Suprapubic skin (tissue), 3 donors: ENCODE results near the gene USP6NL.

ENCODE experiments used
- CTCF ChIP-seq, 2 donors: fragments of 200-600 bp in 1 of 2; fragments of 450-650 bp in 1 of 2; sonication (generic) in 1 of 2; IDR thresholded peaks; one replicate each; pipeline ENCODE4 v1.5.1; 2016 to 2019; ENCODE audit warnings: antibody characterized with exemption in 2 of 2, mild to moderate bottlenecking in 1 of 2, moderate library complexity in 1 of 2
- POLR2A ChIP-seq, 2 donors: fragments of 450-650 bp; IDR thresholded peaks; one replicate each; pipeline ENCODE4 v1.6.1; 2017; ENCODE audit warnings: antibody characterized with exemption in 2 of 2, mild to moderate bottlenecking in 2 of 2, moderate library complexity in 2 of 2

GRCh38 chr10:11446133-11446532 is 165.3 kb downstream of the USP6NL start:
- TF ChIP-seq POLR2A (IDR thresholded peaks at IDR 0.05), result no peak
- TF ChIP-seq CTCF (IDR thresholded peaks at IDR 0.05), result no peak
